Measurements from ENCODE around the gene MARCHF6.
"Not testable (repeated sequence)": the region's sequence is repeated elsewhere in the genome, so short reads cannot be mapped to it uniquely, and the experiment has no call there.

The MARCHF6 gene

GRCh38 chr5:10376544-10376943 lies 23.0 kb downstream of the MARCHF6 start:
- no peak for DNase-seq (ENCODE audit: low spot score)

DNA sequence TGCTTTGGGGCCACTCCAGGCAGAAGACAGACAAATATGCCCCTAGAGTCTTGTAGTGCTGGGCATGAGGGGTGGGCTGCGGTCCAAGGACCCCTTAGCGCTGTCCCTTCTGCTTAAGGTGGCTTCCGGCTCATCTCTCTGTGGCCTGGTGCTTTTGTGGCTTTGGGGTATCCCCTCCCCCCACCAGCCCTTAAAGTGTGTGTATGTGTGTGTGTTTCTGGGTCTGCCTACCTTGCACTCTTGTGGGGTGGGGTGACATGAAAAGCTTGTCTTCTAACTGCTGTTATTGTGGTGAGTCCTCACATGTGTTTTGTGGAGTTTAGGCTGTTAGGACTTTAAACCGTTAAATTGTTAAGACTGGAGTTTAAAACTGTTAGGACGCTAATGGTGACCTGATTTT lies 23.6 kb downstream of the MARCHF6 start:
- DNase-seq (ENCODE audit: low spot score), result no peak

GRCh38 chr5:10381803-10382202 lies 28.3 kb downstream of the MARCHF6 start:
- DNase-seq (ENCODE audit: low spot score), result no peak

GRCh38 chr5:10384483-10384882 lies 31.0 kb downstream of the MARCHF6 start:
- DNase-seq (ENCODE audit: low spot score), result no peak

DNA sequence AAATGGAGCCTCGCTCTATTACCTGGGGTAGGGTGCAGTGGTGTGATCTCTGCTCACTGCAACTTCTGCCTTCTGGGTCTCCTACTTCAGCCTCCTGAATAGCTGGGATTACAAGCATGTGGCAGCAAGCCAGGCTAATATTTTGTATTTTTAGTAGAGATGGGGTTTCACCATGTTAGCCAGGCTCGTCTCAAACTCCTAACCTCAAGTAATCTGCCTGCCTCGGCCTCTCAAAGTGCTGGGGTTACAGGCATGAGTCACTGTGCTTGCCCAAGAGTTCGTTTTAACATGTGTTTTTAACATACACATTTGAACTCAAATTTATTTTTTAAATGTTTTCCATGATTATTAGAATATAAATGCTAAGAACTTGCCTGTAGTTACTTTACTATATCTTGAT lies 34.2 kb downstream of the MARCHF6 start:
- no peak for DNase-seq (ENCODE audit: low spot score)

- DNase-seq (ENCODE audit: low spot score), result no peak
Observed at GRCh38 chr5:10391130-10391529, 37.6 kb downstream of the MARCHF6 start.

DNA sequence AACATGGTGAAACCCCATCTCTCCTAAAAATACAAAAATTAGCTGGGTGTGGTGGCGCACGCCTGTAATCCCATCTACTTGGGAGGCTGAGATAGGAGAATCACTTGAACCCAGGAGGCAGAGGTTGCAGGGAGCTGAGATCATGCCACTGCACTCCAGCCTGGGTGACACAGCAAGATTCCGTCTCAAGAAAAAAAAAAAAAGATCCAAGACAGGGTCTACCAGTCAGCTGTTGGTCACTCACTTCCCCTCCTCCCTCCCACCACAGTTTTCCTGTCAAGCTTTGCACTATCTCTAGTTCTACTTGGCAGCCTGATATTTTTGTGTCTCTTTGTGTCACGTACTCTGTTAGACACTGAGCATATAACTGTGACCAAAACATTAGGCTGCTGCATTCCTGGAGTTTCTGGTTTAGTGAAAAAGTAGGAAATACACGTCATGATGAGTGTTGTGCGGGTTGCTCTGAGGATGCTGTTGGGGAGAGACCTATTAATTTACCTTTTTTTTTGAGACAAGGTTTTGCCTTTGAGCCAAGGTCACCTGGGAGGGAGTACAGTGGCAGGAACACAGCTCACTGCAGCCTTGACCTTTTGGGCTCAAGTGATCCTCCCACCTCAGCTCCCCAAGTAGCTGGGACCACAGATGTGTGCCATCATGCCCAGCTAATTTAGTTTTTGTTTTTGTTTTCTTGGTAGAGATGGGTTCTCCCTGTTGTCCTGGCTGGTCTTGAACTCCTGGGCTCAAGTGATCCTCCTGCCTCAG lies 39.3 kb downstream of the MARCHF6 start:
- DNase-seq (ENCODE audit: low spot score), result not testable (repeated sequence)

- DNase-seq (ENCODE audit: low spot score), result no peak
Observed at GRCh38 chr5:10393491-10393890, 40.0 kb downstream of the MARCHF6 start.

DNA sequence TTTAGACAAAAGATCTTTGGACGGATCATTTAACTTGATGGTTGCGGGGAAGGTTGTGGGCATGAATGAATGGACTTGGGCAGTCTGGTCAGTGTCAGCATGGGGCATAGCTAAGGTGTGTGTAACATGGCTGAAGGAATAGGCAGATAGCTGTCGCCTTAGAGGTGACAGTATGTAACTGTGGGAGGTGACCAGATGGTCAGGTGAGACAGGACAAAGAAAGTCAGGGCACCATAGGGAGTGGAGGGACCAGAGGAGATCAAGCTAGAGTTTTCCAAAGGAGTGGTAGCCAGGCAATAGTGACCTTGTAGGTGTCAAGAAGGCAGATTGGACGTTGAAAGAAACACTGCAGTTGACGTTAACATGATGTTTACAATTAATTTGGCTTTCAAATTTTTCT lies 43.1 kb downstream of the MARCHF6 start:
- DNase-seq (ENCODE audit: low spot score), result no peak

DNA sequence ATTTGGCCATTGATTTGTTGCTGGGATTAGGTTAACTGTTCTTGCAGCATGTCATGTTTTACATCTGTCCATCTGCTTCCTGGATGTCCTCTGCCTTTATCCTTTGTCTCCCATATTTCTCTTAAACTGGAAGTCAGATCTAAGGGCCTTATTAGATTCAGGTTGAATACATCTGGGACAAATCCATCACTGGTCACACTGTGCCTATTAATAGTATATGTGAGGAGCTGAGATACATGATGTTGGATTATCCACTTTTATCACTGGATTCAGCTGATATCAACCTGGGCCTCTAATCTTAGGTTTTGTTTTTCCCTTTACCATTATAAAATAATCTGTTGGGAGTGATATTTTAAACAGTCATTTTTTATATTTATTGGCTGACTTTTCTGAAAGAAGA lies 46.3 kb downstream of the MARCHF6 start:
- DNase-seq (ENCODE audit: low spot score), result no peak

GRCh38 chr5:10400411-10400810 lies 46.9 kb downstream of the MARCHF6 start:
- DNase-seq (ENCODE audit: low spot score), result no peak

GRCh38 chr5:10400831-10401230 lies 47.3 kb downstream of the MARCHF6 start:
- DNase-seq (ENCODE audit: low spot score), result no peak

- DNase-seq (ENCODE audit: low spot score), result no peak
Observed at GRCh38 chr5:10401498-10401897, 48.0 kb downstream of the MARCHF6 start.

Data from hematopoietic multipotent progenitor cell treated with erythropoietin and hydrocortisone succinate and interleukin-3 and kit ligand, for 15 days (in vitro differentiated cells).